Omental fat pad (tissue), 4 donors: ENCODE results near the gene AFF3. TPM values are rescaled to one million over a fixed set of nuclear protein-coding genes. Genes with fewer than 3 reads are reported as not detected.
"Not testable (repeated sequence)": the region's sequence is repeated elsewhere in the genome, so short reads cannot be mapped to it uniquely, and the experiment has no call there.

Source experiments
- ATAC-seq: fragments of 150-250 bp; one replicate; pipeline ENCODE4 v1.9.1; 2016; ENCODE audit warnings: mild to moderate bottlenecking, moderate library complexity; ENCODE audit not compliant: low FRiP score
- DNase-seq: peaks from one replicate; pipeline ENCODE4 v3.0.0-alpha.2; 2019; ENCODE audit warnings: low spot score
- total RNA-seq, 4 donors: library from RNA; depleted of rRNA; stranded (reverse); fragments of >200 nt; gene quantifications; one replicate each; pipeline ENCODE4 v1.1.0, GENCODE V29; 2016
- TF ChIP-seq, protein P1 (sequence below), 3 donors: fragments of 450-650 bp; IDR thresholded peaks; one replicate each; pipeline ENCODE4 v1.5.1; 2016 to 2017; ENCODE audit warnings: antibody characterized with exemption in 3 of 3, mild to moderate bottlenecking in 3 of 3, moderate library complexity in 2 of 3

AFF3 gene
- total RNA-seq, 4 donors from 2014 or later: 1.4 to 6.0 (median 2.7) TPM

DNA sequence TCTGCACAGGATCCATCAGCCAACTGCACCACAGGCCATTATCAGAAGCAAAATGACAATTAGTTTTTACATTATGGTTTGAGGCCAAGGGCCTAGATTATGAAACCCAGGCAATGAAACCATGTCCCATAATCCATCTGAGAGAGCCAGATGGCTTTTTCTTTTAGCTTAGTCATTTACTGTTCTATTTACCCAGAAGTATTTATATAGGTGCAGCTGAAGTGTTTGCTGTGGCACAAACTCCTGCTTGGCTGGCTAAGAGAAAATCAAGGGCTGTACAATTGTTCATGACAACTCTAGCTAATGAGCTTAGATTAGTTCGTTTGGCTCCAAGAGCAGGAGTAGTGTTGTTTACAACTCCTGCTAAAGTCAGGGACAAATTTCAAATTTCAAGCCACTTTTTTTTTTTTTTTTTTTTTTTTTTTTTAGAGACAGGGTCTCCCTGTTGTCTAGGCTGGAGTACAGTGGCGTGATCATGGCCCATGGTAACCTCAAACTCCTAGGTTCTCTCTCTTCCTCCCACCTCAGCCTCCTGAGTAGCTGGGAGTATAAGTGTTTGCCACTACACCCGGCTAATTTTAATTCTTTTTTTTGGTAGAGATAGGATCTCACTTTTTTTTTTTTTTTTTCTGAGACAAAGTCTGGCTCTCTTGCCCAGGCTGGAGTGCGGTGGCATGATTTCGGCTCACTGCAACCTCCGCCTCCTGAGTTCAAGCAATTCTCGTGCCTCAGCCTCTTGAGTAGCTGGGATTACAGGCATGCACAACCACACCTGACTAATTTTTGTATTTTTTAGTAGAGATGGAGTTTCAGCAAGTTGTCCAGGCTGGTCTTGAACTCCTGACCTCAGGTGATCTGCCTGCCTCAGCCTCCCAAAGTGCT is 634.2 kb downstream of the AFF3 start:
- no peak for DNase-seq
- TF ChIP-seq, protein P1, sequence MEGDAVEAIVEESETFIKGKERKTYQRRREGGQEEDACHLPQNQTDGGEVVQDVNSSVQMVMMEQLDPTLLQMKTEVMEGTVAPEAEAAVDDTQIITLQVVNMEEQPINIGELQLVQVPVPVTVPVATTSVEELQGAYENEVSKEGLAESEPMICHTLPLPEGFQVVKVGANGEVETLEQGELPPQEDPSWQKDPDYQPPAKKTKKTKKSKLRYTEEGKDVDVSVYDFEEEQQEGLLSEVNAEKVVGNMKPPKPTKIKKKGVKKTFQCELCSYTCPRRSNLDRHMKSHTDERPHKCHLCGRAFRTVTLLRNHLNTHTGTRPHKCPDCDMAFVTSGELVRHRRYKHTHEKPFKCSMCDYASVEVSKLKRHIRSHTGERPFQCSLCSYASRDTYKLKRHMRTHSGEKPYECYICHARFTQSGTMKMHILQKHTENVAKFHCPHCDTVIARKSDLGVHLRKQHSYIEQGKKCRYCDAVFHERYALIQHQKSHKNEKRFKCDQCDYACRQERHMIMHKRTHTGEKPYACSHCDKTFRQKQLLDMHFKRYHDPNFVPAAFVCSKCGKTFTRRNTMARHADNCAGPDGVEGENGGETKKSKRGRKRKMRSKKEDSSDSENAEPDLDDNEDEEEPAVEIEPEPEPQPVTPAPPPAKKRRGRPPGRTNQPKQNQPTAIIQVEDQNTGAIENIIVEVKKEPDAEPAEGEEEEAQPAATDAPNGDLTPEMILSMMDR (IDR thresholded peaks at IDR 0.05): no peak
- no peak for ATAC-seq

DNA sequence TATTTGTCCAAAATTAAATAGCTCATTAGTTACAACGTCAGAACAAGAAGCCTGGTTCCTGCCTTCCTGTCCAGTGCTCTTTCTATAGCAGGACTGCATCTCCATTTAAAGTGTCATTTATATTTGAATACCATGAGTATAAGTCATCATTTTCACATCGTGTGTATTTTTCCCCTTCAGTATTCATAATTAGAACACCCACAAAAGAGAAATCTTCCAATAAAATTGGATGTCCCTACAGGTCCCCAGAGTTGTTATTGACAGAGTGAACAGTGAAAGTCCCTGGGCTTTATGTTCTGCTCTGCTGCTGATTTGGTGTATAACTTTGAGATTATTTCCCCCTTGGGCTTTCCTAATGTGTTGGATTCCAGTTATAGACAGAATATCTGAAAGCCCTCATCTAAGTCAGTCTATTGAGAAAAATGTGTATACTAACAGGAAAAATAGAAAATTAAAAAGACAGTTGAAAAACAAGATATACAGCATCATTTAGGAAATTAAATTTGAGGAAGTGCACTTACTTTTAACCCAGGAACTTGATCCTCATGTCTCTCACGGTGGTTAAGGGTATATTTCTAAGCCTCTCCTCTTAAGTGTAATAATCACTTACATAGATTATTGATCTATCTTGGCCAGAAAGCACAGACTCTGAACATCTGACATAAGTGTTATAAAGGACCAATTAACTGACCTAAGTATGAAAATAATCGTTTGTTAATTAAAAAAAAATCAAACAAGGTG is 637.4 kb downstream of the AFF3 start:
- TF ChIP-seq, protein P1 (IDR thresholded peaks at IDR 0.05): no peak
- ATAC-seq: no peak
- no peak for DNase-seq

DNA sequence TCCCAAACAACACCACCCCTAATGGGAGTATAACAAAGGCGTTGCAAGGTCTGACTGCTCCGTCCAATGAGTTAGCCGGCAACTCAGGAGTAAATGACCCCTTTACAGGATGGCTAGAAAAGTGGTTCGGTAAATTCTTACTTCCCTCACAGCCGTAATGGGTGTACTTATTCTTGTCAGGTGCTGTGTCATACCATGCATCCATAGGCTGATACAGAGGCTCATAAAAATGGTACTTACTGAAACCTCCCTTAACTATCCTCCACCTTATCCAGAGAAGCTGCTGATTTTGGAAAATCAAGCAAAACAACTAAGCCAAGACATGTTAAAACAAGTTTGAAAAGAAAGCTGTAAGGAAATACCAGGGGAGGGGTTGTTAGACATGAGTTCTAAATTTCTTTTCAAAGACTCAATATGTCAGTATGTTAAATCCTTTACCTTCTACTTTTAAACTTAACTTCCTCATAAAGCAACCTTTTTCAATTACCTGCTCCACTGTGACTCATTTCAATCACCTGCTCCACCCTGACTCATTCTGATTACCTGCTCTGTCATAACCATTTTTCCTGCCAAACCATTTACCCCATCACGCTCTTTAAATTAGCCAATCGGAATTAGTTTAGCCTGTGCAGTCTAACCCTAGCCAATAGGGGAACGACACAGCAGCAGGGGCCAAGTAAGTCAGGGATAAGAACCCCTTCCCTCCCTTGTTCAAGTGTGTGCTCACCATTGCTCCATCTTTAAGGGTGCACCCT is 638.6 kb downstream of the AFF3 start:
- DNase-seq, ATAC-seq: not testable (repeated sequence)

DNA sequence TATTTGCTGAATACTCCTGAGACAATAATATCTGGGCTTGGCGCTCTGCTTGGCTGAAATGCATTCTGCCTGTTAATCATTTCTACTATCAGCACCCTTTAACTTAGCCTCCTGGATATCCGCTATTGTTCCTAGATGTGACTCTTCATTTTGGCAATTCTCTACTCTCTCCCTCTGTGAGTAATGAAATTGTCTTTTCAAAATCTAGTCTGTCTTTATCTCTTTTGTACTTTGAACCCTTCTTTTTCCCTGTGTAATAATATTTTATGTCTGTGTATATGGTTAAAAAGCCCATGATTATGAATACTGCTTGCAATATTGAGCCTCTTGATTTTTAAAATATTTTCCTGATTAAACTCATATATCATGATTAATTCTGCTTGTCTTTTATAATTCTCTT is 646.4 kb downstream of the AFF3 start:
- ATAC-seq (no peak), DNase-seq (no peak)
- TF ChIP-seq, protein P1 (IDR thresholded peaks at IDR 0.05): no peak

Other genes starting within 250 kb of the AFF3 start
- gene LONRF2, start 179.9 kb upstream of the AFF3 start, total RNA-seq: 10 to 100 TPM in 2 of 4 donors, 1 to 10 TPM in 2; 2.5 to 32.8 (median 9.8) TPM